GM19372 (cell line): ENCODE measurements around the gene PACS2.
A peak's percentile ranks its signal among the peaks of the same experiment; 100 is the strongest.
"Not testable (repeated sequence)": the region's sequence is repeated elsewhere in the genome, so short reads cannot be mapped to it uniquely, and the experiment has no call there.

Experiments
- ATAC-seq: cut with Tn5 transposase; IDR thresholded peaks from one replicate; pipeline ENCODE4 v1.9.1; 2021; ENCODE audit warnings: mild to moderate bottlenecking, low read depth, moderate library complexity; ENCODE audit not compliant: unreplicated experiment

Gene PACS2

GRCh38 chr14:105313381-105314286, 914 bp upstream of the PACS2 start:
- peak; percentile 28 for ATAC-seq

- ATAC-seq: no peak
These were observed 718 bp downstream of the PACS2 start for GRCh38 chr14:105315211-105315721.

GRCh38 chr14:105315941-105316576, 1.5 kb downstream of the PACS2 start:
- no peak for ATAC-seq

DNA sequence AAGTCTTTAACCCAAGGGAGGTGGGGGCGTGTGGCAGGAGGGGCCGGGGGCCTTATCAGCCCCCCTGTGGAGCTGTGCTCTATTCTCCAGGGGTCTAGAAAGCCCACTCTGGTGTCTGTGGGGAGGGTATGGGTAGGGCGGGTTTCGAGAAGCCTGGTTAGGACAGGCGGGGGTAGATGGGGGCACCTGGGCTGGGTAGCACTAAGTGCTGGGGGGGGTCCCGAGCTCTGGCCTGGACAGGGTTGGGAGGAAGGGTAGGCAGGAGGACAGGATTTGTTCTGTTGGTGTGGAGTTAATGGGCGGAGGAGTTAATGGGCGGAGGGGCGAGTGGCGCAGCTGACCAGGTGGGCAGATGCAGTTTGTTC, 2.0 kb downstream of the PACS2 start:
- no peak for ATAC-seq

- ATAC-seq: no peak
These were observed 2.5 kb downstream of the PACS2 start for GRCh38 chr14:105316968-105317510.

- ATAC-seq: no peak
These were observed 3.0 kb downstream of the PACS2 start for GRCh38 chr14:105317546-105317945.

DNA sequence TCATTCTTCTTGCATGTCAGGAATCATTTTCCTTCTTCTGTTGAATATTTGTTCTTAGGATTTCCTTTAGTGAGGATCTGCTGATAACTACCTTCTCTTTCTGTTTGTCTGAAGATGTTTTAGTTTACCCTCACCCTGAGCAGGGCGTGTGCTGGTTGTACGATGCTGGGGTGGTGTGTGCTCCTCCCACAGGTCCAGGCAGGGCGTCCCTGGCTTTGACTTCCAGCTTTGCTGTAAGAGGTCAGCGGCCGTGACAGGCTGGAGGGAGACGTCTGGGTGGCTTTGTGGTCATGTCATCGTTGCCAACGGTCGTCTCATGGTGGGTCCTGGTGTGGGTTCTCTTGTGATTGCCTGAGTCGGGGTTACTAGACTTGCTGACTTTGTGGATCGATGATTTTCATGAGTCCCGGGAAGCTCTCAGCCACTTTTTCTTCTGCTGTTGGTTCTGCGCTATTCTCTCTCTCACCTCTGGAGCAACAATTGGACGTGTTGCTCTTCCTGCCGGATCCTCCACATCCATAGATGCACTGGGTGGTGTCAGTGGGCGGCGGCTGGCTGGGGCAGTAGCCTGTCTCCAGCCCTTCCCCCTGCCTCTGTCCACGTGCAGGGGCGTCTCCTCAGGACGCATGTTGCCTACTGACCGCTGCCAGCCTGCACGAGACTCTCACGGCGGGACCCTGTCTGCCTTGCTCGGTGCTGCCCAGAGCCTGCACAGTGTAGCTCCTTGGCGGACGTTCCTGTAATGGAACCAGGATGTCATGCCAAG, 8.4 kb downstream of the PACS2 start:
- ATAC-seq: no peak

GRCh38 chr14:105323663-105324062, 9.1 kb downstream of the PACS2 start:
- no peak for ATAC-seq

- ATAC-seq: no peak
These were observed 9.7 kb downstream of the PACS2 start for GRCh38 chr14:105324080-105324778.

GRCh38 chr14:105324871-105325270, 10.3 kb downstream of the PACS2 start:
- ATAC-seq: no peak

DNA sequence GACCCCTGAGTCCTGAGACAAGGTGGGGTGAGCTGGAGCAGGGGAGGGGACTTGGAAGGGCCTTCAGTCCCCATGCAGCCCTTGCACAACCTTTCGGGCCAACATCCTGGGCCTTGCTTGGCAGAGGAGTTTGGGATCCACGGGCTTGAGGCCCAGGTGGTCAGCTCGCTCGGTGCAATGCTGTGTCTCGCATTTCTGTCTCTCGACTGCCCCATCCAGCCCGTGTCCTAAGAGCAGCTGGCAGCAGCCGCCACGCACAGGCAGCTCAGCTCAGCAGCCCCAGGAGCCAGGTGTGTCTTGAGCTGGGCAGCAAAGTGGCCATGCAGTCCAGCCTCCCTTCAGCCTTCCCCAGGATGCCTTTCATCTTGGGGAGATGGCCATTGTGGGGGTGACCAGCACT, 10.8 kb downstream of the PACS2 start:
- no peak for ATAC-seq

- ATAC-seq: no peak
These were observed 11.4 kb downstream of the PACS2 start for GRCh38 chr14:105325716-105326567.

- ATAC-seq: no peak
These were observed 12.0 kb downstream of the PACS2 start for GRCh38 chr14:105326568-105326867.

GRCh38 chr14:105326891-105327694, 12.5 kb downstream of the PACS2 start:
- ATAC-seq: no peak

GRCh38 chr14:105327695-105328045, 13.1 kb downstream of the PACS2 start:
- ATAC-seq: not testable (repeated sequence)

DNA sequence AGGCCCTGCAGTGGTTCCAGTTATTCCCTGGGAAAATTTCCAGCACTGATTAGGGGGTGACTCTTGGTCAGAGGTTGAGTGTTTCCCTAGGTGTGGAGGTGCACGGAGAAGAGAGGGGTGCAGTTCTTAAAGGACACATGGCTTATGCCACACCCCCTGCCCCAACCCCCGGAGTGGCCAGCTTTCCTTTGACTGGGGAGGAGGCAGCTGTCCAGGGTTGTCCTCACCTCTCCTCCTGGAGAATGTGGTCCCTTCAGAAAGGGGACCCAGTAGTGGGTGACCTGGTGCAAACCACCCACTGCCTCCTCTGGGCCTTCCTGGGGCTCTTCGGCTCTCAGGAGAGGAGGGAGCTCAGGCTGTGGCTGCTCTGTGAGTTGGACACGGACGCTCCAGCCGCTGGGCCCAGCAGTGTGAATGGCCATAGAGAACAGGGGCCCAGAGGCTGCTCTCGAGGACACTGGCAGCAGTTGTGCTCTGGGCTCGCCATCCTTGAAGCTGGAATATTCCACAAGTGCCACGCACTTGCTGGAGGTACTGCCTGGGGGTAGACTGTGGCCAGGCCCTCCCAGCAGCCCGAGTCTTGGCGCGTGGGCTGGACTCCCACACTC, 13.6 kb downstream of the PACS2 start:
- ATAC-seq: no peak

- no peak for ATAC-seq
These were observed 14.3 kb downstream of the PACS2 start for GRCh38 chr14:105328678-105329390.
